C4-2B (cell line): ENCODE results near the gene GYPC.

Experiments used
- ZFX ChIP-seq: fragments of 450-650 bp; IDR thresholded peaks from 2 replicates; pipeline ENCODE4 v1.6.1; 2017
- TF ChIP-seq, protein P1 (sequence below): fragments of 450-650 bp; conservative IDR thresholded peaks from 2 replicates; pipeline ENCODE4 v1.5.1; 2017; ENCODE audit warnings: mild to moderate bottlenecking

- TF ChIP-seq, protein P1, sequence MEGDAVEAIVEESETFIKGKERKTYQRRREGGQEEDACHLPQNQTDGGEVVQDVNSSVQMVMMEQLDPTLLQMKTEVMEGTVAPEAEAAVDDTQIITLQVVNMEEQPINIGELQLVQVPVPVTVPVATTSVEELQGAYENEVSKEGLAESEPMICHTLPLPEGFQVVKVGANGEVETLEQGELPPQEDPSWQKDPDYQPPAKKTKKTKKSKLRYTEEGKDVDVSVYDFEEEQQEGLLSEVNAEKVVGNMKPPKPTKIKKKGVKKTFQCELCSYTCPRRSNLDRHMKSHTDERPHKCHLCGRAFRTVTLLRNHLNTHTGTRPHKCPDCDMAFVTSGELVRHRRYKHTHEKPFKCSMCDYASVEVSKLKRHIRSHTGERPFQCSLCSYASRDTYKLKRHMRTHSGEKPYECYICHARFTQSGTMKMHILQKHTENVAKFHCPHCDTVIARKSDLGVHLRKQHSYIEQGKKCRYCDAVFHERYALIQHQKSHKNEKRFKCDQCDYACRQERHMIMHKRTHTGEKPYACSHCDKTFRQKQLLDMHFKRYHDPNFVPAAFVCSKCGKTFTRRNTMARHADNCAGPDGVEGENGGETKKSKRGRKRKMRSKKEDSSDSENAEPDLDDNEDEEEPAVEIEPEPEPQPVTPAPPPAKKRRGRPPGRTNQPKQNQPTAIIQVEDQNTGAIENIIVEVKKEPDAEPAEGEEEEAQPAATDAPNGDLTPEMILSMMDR, result no peak
- TF ChIP-seq ZFX, result no peak
Measured at GRCh38 chr2:126699018-126699417, 43.1 kb downstream of the GYPC start.
